GM19468 (cell line): ENCODE data around the gene PARP9.

Experiments
- ATAC-seq: cut with Tn5 transposase; IDR thresholded peaks from one replicate; pipeline ENCODE4 v1.9.1; 2021; ENCODE audit warnings: mild to moderate bottlenecking, moderate library complexity, moderate number of reproducible peaks; ENCODE audit not compliant: unreplicated experiment; ENCODE audit errors: extremely low read depth

PARP9 gene

GRCh38 chr3:122497425-122497824 is 66.7 kb downstream of the PARP9 start:
- no peak for ATAC-seq

GRCh38 chr3:122496508-122496907 is 67.6 kb downstream of the PARP9 start:
- no peak for ATAC-seq

DNA sequence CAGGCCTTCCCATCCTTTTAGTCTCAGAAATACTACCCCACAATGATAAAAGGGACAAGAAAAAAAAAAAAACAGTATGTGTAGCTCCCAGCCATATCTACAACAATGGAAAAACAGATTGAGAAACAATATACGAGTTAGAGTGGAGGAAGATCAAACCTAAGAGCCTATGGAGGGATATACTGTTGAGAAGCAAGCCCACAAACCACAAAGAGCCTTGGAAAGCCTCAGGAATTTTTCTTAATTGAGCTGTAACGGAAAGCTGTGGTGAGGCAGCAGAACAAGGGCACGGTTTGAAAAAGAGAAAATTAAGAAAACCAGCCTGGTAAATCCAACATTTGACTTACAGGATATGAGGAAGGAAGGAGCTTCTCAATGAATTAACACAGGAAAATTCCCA is 70.8 kb downstream of the PARP9 start:
- no peak for ATAC-seq

DNA sequence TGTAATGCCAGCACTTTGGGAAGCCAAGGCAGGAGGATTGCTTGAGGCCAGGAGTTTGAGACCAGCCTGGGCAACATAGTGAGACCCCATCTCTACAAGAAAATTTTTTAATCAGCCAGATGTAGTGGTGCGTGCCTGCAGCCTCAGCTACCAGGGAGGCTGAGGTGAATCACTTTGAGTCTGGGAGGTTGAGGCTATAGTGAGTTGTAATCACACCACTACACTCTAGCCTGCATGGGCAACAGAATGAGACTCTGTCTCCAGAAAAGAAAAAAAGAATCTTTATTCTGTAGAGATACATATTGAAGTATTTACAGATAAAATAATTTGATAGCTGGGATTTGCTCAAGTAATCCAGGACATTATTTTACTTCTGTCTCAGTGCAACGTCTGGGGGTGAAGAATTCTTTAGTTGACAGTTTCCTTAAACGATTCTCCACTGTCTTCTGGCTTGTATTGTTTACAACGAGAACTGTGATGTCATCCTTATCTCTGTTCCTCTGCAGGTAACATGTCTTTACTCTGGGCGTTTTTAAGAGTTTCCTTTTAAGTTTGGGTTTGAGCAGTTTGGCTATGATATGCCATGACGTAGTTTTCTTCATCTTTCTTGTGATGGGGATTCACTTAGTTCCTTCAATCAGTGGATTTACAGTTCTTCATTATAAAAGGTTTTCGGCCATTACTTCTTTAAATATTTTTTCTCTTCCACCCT is 75.7 kb downstream of the PARP9 start:
- no peak for ATAC-seq

GRCh38 chr3:122484985-122485384 is 79.1 kb downstream of the PARP9 start:
- ATAC-seq, result no peak

GRCh38 chr3:122481390-122481789 is 82.7 kb downstream of the PARP9 start:
- ATAC-seq, result no peak
